NCI-H2171 treated with DMSO at 0.1 percent for 48 hours (cell line): ENCODE data around the gene PAX1.

Source experiments
- DNase-seq: peaks from one replicate; lab custom pipeline; 2025; lab: John Stamatoyannopoulos, UW

The PAX1 gene

DNA sequence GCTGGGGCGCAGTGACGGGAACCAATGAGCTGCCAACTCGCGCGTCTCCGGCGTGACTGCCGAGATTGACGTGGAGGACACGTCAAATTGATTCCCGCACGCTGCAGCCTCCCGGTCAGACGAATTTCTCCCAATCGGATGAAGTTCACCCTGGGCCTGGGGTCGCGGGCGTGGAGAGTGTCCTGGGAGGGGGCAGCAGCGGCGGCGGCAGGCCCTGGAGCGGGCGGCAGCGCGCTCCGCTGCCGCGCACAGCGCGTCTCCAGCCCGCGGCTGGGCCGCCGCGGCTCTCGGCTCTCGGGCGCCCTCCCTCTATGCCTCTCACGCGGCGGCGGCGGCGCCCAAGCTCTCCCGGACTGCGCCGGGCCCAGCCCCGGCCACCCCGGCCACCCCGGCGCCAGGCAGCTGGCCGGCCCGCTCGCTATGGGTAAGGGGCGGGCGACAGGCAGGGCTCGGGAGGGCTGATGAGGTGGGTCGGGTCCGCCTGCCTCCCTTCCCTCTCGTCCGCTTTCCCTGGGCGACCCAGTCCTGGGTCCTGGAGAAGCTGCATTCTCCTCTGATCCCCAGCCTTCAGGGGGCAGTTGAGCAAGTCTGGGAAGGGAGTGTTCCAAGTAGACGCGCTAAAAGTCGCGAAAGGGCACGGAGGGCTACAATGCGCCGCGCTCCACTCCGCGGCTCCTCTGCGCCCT, at the start of gene PAX1:
TSS of gene PAX1 (plus strand) at position 90 of the 686 bp plus-strand sequence. CDS start at position 139, 49 bp downstream.
- DNase-seq = no peak

DNA sequence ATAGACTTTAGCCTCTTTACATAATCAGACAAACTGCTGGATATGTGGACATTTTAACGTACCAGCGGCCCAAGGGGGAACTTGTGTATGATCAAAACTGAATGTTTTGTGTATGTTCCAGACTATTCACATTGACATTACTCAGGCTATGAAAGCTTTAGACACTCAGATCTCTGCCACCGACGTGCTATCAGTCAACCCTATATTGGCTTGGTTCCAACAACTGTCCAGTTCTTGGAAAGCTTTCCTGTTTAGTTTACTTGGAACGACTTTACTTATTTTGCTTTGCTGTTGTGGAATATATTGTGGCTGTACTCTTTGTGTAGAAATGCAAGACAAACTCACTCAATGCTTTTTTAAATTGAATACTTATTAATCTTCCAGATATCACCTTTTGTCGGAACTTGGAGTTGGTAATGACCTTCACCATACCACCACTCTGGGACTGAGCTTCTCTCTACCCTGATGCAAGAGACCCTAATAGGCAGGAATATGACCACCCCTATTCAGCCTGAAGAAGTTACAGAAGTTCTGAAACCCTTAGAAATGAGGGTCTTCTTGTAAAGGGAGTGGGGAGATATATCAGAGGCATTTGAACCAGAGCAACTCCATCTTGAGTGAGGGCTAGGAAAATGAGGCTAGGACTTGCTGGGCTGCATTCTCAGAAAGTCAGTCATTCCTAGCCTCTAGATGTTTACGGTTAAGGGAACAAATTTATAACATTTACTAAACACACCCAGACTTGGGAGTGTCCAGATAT, 49.0 kb upstream of the PAX1 start:
- no peak for DNase-seq

DNA sequence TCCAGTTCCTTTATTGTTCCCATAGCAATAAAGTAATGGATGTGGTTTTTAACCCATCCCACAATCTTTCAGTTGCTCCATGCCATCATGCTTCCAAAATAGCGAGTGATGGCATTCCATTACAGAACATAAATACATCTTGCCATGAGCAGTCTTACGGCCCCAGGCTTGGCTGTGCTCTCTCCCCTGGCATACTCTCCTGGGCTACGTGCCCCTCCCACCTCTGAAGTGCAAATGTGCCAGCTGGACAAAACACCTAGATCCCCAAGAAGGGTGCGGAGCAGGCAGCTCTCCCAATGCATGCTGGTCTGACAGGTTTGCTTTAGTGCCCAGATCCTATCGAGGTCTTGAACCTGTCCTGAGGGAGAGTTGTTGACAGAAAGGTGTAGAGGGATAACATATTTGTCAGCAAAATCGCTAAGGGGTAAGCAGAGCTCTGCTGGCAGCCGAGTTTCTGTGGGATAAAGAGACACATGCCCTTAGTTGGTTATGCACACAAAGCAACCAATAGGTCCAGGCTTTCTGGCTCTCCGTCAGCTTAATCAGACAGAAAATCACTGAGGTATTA, 43.9 kb upstream of the PAX1 start:
- DNase-seq = no peak

DNA sequence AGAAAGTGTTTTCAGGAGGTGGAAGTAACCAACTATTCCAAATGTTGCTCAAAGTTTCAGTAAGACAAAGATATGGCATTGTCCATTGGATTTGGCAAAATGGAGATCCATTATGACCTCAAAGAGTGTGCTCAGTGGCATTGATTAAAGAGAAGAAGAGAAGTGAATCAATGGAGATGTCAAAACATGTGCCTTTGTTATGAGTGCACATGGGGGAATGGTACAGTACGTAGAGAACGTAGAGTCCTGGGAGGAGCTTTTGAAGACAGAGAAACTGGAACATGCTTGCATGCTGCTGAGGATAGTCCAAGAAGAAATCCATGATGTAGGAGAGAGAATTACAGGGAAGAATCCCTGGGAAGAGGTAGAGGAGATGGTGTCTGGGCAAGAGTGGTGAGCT, 42.0 kb upstream of the PAX1 start:
- DNase-seq = no peak

DNA sequence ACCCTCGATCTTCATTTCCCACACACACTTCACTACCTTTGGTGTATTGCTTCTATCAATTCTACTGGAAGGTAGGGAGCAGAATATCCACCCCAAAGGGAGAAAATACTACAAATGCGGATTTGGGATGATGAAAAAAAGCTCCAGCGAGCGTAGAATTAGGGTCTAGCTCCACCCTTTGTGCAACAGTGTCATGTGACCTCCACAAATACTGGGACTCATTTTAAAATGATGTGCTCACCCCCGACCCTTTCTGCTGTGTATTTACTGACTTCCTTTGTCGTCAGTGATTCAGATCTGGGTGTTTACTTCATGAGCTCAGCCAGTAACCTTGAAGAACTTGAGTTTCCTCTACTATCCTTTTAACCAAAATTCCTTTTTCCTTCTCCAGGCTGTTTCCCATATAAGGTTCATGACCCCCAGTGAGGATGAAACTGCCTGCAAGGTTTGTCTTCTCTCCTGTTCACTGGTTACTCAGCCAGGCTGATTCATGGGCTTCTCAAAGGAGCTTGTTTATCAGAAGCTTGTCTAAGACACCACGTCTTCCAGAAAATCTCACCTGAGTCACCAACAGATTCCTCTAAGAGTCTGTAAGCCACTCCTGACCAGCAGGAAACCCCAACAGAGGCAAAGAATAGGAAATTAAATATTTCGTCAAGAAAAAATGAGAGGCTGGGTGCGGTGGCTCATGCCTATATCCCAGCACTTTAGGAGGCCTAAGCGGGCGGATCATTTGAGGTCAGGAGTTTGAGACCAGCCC, 39.6 kb upstream of the PAX1 start:
- DNase-seq = no peak

DNA sequence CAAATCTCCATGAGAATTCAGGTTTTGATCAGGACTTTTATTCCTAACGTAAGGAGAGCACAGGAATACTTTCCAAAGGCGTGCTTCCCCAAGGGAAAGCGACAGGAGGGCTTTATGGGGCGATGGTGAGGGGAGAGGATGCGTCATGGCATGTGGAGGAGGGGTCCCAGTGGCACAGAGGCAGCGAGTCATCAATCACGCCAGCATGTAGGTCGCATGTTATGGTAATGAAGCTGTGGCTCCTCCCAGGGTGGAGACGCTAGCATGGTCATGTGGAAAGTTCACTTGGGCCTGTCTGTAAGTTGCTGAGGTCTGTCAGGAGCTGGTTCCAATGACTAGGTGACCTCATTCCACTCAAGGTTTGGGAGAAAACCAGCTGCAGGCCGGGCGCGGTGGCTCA, 35.3 kb upstream of the PAX1 start:
- DNase-seq = no peak

DNA sequence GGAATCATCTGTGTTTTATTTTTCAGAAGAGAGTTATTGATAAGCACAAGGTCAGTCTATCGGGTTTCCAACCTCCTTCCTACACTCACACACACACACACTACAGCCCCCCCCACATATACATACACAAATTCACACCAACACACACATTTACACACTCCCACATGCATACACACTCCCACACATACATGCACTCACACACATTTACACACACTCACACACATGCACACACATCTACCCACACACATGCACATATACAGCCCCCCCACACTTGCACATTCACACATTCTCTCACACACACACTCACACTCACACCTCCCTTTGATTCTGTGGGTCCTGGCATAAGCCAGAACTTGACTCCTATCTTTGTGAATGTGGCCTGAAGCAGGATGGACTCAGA, 34.5 kb upstream of the PAX1 start:
- no peak for DNase-seq

DNA sequence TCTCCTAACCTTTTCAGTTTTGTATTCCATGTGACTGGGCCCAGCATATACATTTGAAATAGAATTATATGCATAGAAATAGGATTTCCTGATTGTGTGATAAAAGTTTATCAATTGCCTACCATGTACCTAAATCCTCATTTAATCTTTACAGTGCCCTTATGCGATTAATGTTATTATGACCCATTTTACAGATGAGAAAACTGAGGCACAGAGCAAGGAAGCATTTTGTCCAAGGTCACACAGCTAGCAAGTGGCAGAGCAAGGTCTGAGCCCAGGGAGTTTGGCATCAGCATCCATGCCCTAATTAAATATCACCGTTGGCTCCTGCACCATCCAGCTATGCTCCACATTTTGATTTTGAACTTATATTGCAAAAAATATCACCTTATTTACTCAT, 28.2 kb upstream of the PAX1 start:
- DNase-seq = no peak

DNA sequence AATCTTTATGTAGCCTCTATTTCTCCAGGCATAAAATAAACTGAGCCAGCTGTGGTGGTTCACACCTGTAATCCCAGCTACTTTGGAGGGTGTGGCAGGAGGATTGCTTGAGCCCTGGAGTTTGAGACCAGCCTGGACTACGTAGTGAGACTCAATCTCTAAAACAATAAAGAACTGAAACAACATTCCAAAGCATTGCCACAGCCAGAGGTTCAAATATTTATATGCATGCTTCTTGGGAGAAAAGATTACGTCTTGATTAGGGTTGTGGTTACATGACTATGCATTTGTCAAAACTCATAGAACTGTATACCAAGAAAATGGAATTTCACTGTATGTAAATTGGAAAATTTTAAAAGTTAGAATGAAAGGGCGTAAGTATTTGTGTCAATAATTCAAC, 27.7 kb upstream of the PAX1 start:
- DNase-seq = no peak

DNA sequence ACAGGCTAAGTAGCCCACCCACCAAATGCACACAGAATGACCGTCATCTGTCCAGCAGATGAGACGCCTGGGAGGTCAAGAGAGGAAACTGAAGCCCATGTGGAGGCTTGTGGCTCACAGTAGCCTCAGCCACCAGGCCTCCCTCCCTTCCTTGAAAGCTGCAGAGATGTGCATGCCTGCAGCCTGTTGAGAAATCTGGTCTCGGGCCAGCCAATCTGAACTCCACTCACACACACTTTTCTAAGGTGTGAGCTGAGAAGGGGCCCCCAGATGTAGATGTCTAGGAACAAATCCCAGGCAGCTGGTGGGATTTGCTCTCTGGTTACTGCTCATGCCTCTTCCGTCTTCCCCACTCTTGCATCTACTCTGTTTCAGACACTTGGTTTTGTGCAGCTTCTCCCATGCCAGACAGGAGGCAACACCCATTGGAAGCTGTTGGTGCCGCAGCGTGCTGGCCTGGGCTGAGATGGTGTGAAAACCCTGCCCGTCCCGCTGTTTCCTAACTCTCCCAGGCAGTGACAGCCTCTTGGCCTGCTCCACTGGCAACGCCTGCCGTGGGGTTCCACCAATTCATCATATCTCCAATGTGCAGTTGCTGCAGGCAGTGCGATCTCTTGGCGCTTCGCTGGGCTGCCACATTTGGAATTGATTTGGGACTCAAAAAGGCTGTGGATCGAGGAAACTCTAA, 24.1 kb upstream of the PAX1 start:
- no peak for DNase-seq

DNA sequence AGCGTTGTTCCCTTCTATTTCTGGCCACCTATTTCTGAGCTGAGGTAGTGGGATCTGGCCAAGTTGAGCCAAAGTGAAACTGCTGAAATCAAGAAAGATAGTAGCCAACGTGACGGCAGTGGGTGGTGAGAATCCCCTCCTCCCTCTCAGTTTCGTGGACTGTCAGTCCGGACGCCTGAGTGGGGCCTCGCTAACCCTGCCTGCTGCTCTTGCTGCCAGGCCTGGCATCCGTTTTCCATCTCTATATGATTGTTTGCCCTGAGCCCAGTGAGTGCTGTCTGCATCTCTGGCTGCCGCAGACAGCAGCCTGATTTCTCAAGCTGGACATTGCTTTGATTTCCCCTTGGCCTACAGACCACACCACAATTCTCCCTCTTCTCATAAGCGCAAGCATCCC, 23.5 kb upstream of the PAX1 start:
- DNase-seq = no peak

DNA sequence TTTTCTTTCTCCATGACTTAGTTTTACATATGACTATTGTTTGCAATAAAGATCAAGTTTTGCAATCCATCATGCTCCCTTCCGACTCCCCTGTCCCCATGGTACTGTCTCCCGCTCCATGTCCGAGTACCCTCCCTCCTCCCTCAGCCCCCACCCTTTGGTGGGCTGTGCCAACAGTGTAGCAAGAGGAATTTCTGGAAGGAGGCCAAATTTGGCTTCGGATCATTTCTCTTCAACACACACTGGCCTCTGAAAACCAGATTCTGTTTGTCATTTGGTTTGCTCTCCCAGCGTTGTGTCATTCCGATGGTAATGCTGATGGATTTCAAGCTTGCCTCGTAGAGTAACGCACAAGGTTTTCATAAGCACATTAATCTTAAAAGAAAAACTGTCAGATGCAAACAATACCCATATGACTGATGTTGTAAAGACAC, 22.9 kb upstream of the PAX1 start:
- DNase-seq = no peak

DNA sequence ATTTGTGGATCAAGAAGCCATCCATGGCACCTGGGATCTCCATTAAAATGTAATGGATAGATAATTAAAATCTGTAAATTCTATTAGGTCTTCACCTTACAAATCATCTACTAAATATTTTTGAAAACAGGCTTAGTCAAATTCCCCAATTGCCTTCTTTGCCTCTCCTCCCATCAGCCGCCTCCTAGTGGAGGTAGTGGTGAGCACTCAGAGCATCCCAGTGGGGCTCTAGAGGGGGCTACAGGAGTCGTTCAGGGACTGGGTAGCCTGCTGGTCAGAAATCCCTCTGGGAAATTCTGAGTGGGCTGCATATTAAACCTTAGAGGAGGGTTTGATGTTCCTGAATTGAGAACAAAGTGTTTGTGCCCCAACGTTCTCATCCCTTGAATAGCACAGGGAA, 20.8 kb upstream of the PAX1 start:
- DNase-seq = no peak

DNA sequence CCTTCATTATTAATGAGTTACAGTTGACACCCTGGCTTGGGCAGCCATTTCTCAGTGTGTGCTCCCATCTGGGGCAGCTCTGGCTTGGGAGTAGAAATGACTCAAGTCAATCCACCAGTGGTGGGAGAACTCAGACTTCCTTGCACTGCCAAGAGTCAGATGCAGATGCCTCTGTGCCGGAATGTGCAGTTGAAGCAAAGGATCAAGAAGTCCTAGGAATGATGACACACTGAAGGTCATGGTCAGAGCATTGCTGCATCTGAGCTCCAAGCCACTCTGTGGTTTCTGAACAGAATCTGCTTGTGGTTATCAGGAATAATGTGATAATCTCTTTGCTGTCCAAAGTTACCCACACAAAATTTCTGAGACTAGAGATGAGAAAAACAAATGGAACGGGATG, 19.5 kb upstream of the PAX1 start:
- DNase-seq = no peak

DNA sequence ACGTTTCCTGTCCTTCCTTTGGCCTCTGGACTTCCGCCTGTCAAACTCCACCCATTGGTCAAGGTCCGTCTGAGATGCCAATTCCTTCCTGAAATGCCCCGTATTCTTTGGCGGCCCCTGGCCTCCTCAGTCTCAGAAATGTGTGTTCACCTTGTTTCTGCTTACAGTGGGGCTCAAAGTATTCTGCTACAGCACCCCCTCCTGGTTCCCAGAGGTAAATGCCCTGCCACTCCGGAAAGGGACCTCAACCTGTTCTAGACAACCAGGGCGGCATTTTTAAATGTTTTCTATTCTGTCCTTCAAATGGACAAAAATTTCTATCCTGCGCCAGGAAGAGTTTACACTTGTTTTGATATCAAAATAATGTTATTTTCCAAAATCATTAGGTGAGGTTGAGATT, 12.1 kb upstream of the PAX1 start:
- peak; percentile 3 for DNase-seq

DNA sequence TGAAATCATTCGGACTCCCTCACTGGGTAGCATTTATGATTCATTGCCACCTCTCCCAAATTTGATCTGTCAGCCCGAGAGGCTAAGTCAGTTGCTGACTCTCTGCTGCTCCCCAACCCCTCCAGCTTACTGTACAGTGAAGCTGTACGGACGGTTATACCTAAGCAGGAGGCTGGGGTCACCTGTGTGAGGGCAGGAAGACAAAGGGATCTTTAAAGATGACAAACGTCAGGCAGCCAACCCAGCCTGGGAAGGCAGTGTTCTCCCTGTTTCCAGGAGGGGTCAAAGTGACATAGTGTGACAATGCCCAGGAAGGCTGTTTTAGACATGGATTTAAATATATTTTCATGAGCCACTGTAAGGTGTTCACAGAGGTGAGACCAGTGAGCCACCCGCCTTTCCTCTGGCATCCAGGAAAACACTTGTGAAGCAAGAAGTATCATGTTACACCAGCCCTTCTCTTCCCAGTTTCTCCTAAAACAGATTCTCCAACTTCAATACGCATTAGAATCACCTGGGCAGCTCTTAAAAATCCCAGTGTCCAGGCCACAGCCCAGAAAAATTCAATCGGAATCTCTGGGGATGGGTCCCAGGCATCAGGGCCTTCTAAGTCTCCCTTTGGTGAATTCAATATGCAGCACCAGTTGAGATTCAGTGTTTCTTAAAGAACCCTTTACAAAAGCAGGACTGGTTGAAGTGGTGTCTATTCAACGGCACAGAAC, 6.8 kb upstream of the PAX1 start:
- no peak for DNase-seq

DNA sequence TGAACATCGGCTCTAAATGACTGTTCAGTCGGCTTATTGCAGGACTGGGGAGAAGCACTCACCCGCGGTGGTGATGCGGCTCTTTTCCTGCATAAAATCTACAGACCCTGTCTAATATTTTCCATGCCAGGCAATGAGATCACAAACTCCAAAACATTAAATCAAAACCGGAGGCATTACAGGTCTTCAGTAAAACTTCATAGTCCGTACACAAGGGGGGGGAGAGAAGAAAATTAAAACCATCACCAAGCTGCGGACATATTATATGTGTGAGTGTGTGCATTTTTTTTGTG, 6.3 kb upstream of the PAX1 start:
- no peak for DNase-seq

DNA sequence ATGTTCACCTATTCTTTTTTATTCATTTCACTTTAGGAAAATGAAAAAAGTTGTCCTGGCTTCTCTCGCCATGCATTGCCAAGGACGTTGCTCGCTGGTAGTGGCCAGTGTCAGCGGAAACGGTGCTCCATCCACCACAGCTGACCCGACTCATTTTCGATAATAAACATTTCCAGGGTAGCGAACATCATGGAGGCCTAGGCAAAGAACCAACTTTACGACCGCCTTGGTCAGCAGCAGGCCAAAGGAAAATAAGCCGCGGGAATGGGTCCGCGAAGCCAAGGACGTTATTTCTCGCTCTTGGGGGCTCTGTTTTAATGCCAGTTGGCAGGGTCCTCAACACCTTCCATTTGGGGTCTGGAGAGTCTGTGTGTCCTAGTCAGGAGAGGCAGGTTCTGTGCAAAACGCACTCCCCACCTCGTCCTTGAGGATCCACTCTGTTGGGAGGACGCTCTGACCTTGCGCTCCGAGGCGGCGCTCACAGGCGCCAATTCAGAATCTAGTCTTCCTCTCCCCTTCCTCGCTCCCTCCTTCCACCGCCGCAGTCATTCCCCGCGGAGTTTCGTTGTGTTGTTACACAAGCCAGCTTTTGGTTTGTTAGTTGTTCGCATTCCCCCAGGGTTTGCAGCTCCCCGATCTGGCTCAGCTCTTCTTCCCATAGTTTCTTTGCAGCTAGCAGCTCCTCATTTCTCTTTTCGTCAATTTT, 4.1 kb upstream of the PAX1 start:
- DNase-seq = no peak

DNA sequence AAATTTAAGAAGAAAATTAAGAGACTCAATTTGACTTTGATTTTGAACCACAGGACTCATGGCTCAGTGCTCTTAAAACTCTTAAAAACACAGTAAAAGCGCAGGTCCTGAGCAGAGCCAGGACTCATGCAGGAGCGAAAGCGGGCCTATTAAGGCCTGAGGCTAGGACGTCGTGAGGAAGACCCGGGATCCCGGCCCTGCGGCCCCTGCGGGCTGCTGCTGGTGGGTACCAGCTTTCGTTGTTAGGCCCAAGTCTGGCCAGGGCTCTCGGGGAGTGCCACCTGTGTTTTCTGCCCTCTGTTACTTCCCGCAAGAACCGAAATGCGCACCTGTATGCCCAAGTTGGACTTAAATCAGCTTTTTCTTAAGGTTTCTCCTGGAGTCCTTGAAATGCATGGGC, 3.4 kb upstream of the PAX1 start:
- no peak for DNase-seq

DNA sequence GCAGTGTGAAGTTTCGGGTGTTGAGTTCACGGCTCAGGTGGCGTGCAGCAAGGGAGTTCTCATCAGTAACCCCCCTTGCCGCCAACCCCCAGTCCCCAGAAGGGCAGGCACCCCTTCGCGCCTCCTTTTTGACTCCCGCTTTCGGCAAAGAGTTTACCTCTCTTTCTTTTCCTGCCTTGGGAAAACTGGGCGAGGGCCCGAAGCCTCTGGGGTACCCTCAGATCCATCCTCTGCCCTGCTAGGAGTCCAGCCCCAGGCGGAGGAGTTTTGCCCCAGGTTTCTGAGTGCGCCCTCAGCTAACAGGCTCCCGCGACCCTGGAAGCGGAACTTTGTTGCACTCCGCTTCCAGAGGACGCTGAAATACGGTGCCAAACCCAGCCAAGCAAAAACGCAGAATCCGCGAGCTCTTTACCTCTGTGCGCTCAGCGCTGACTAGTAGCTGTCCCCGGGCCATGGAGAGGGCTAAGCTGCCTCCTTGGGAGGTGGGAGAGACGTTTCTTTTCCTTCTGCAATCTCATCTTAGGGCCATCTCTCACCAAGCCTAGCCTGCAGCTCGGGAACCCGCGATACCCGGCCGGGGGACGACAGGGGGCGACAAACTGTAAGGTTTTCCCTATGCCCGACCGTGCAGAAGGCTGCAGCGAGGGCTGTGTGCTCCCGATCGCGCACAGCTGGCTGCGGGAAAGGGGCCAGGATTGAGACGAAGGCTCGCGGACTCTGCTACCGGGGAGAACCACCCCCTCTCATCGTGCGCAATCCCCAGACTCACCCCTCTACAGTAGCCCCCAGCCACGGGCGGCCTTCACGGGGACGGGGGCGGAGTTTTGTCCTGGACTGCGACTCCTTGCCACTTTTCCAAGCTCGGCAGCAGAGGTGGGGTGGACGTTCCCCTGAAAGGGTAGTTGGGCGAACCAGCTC, 2.7 kb upstream of the PAX1 start:
- peak; percentile 38 for DNase-seq
